GM19463 (cell line): Measurements from ENCODE around the gene SHISA6.

Source experiments
- ATAC-seq: cut with Tn5 transposase; IDR thresholded peaks from one replicate; pipeline ENCODE4 v1.9.1; 2021; ENCODE audit warnings: mild to moderate bottlenecking, moderate library complexity; ENCODE audit not compliant: unreplicated experiment

SHISA6 gene

DNA sequence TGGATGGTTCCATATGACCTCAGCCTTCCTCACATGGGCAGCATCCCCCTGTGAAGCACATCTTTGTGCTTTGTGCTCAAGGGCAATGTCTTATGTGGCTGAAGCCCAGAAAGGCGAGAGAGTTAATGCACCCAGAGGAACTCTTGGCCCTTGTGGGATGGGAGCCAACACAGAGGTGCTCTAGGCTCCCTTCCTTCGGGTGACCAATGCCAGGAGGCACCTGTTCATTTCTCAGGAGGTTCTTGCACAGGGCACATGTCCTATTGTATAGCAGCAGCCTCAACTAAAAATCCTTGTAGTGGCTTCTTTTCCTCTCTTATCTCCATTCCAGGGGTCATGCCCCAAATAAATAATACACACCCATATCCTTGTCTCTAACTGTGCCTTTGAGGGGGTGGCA is 273.6 kb downstream of the SHISA6 start:
- ATAC-seq: no peak

DNA sequence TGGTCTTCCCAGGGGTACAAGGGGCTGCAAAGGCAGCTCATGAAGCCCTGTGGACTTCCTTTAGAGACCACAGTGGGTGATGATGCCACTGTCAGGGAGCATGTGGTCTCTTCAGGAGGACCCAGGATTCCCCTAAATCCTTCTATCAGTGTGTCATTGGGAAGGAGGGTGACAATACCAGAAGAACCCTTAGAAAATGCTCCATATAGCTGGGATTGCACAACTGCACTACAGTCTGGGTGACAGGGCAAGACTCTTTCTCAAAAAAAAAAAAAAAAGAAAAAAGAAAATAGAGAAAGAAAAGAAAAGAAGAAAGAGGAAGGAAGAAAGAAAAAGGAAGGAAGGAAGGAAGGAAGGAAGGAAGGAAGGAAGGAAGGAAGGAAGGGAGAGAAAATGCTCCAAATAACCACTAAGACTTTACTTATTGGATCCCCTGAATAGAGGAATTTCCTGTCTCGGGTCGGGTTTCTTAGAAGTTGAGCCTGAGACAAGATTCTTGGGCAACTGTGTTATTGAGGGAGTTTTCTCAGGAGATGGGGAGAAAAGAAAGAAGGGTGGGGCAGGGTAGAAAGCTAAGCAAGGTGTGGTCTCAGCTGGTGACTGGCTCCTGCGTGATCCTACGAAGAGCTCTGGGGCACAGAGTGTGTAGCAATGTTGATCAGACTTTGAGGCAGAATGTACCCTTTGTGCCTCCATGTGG is 274.1 kb downstream of the SHISA6 start:
- ATAC-seq: no peak

DNA sequence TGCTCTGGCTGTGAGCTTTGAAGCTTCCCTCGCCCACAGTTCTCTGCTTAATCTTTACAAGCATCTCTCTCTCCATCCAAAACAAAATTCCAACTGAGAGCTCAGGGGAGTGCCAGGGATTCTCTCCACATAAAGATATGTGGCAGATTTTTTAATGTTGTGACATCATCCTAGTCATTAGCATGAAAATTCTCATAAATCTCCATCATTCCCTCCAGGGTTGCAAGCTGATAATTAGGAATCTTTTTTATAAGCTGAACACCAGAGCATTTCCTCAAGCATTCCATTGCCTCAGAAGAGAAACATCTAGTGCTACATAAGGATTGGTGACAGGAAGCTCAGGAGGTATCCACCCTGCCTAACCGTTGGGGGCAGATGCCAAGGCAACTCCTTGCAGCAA is 274.9 kb downstream of the SHISA6 start:
- ATAC-seq: no peak

DNA sequence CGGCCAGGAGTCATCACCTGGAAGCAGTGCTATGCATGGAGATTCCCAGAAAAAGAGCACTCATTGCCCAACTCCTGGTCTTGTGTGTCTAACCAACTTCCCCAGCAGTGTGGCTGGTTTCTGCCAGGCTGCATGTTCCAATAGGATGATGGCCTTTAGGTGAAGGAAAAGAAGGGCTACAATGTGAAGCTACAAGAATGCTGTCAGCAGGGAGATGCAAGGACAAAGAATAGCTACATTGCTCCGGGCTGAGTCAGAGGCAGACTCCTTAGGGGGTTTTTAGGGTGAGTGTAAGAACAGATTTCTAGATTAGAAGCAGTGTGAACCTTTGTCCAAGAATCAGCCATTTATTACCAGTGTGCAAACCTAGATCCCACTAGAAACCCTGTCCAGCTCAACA is 294.2 kb downstream of the SHISA6 start:
- no peak for ATAC-seq

DNA sequence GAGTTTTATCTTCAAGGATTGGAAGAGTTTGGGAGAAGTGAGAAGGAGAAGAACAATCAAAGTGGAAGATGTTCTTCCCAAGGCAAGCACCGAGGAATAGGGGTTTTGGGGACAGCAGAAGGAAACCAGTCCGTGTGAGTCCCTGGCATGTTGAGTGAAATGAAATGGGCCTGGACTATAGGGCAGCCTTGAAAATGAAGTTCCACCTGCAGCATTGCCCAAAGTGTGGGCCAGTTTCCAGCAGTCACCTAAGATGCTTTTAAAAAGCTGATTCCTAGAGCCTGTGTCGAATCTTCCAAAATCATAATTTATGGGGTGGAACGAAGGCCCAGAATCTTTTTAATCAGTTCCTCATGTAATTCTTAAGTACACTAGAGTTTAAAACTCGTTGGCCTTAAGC is 297.4 kb downstream of the SHISA6 start:
- no peak for ATAC-seq

DNA sequence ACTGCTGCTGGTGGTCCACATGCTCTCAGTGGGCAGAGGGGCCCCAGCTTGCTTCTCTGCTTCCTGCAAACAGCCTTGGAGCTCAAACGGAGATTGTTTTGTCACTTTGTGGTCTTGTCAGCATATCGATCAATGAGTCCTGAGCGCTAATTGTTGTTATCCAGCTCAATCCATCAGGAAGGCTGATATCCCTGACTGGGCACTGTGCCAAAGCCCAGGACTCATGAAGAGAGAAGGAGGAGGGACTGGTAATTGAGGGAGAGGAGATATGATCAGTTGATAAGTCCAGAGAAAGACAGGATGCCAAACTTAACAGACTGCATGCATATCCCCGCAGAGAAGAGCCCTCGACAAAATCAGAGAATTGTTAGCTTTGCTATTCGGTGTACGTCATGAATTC is 298.6 kb downstream of the SHISA6 start:
- no peak for ATAC-seq

- no peak for ATAC-seq
These were observed 304.0 kb downstream of the SHISA6 start for GRCh38 chr17:11545002-11545401.

- no peak for ATAC-seq
These were observed 304.7 kb downstream of the SHISA6 start for GRCh38 chr17:11545696-11546095.

GRCh38 chr17:11547853-11548252 is 306.8 kb downstream of the SHISA6 start:
- ATAC-seq: no peak

DNA sequence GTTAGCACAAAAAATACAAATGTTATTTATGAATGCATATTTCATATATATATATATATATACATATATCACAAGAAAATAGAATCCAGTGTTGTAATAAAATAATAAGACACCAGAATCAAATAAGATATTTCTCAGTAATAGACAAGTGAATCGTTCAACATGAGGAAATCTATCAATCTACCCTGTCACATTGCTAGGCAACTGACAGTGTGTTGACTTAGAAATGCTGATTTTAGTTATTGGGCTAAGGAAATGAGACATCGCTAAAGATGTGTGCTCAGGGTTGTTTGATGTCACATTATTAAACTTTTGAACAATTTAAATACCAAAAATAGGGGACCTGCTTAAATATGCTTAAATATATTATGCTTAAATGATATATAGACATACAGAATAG is 307.4 kb downstream of the SHISA6 start:
- ATAC-seq: no peak

DNA sequence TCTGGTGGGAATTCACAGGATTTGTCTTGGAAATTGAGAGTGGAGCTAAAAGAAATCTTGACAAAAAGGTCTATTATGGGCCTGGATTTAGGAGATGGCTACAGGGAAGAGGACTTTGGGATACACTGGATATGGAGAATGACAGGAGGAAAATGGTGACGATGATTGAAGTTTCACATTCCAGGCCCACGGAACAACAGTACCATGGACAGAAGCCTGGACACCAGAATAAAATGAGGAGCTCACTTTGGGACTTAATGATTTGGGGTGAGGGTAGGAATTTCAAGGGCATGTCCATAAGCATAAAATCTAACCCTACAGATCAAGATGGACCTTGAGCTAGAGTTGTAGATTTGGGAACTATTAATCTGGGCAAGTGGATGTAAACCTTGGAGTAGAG is 309.4 kb downstream of the SHISA6 start:
- no peak for ATAC-seq

GRCh38 chr17:11551442-11551841 is 310.4 kb downstream of the SHISA6 start:
- no peak for ATAC-seq

- ATAC-seq: no peak
These were observed 312.1 kb downstream of the SHISA6 start for GRCh38 chr17:11553135-11553534.

- ATAC-seq: no peak
These were observed 313.0 kb downstream of the SHISA6 start for GRCh38 chr17:11554042-11554441.

DNA sequence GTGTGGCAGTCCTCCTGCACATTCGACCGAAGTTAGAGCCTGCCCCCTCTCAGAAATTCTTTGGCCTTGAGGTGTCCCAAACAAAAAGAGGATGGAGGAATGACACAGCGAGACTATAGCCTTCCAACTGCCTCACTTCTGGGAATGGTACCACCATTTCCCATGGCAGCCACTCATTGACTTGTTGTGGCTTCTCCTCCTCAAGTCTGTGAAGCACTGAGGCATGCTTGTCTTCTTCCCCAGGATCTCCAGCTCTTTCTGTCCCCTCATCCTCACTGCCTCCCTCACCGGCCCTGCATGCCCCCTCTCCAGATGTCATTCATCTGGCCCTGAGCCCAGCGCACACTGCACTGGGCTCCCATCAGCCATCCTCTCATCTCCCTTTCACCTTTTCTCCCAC is 313.5 kb downstream of the SHISA6 start:
- ATAC-seq: no peak

DNA sequence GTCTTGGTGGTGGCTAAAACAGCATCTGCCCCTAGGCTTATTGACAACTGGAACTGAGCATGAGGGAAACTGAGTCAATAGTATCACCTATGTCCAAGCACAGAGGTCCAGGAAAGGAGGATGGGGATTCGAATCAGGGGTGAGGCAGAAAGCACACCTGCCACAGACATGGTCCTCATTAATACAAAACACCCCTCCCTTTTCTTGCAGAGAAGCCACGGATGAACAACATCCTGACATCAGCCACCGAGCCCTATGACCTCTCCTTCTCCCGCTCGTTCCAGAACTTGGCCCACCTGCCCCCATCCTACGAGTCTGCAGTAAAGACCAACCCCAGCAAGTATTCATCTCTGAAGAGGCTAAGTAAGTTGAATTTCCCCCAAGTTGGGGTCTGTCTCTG is 314.5 kb downstream of the SHISA6 start:
- ATAC-seq: no peak

DNA sequence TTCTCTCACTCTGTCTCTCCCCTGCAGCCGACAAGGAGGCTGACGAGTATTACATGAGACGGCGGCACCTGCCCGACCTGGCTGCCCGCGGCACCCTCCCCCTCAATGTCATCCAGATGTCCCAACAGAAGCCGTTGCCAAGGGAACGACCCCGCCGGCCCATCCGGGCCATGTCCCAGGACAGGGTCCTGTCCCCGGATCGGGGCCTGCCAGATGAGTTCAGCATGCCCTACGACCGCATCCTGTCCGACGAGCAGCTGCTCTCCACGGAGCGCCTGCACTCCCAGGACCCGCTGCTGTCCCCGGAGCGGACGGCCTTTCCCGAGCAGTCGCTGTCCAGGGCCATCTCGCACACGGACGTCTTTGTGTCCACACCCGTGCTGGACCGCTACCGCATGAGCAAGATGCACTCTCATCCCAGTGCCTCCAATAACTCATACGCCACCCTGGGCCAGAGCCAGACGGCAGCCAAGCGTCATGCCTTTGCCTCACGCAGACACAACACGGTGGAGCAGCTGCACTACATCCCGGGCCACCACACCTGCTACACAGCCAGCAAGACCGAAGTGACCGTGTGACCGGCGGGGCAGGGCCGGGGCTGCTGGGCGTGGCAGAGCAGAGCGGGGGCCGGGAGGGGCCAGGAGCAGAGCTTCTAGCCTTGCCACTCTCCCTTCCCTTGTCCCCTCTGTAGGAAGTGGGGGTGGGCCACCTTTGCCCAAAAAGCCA is 316.9 kb downstream of the SHISA6 start:
- no peak for ATAC-seq

GRCh38 chr17:11558681-11559234 is 317.7 kb downstream of the SHISA6 start:
- ATAC-seq: no peak

DNA sequence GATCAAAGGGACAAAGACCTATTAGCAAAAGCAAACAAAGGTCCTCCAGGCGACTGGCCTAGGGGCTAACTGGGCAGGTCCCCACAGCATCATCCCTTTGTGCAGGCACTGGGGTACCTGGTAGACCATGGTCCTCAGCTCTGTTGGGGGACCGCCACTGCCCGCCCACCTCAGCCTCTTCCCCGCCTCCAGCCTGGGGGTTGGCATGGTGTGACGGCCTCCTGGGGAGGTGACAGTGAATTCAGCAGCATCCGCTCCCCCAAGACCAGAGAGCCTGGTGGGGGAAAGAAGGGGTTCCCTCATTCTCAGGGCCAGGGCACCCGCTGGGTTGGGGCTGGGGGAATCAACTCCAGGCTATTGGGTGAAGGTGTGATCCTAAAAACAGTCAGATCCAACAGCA is 318.6 kb downstream of the SHISA6 start:
- ATAC-seq: no peak

GRCh38 chr17:11561281-11561680 is 320.3 kb downstream of the SHISA6 start:
- ATAC-seq: no peak

GRCh38 chr17:11561702-11562101 is 320.7 kb downstream of the SHISA6 start:
- ATAC-seq: no peak

- no peak for ATAC-seq
These were observed 323.8 kb downstream of the SHISA6 start for GRCh38 chr17:11564589-11565380.
